HEK293 (cell line): ENCODE results near the gene TRIM66.
A peak's percentile ranks its signal among the peaks of the same experiment; 100 is the strongest.

Experiments used
- CTCF ChIA-PET: fragments of 350-600 bp; formaldehyde crosslinking; extraction: SDS; loops from one replicate; lab custom pipeline; 2021; ENCODE audit warnings: antibody characterized with exemption; lab: Yijun Ruan, JAX
- POLR2A ChIA-PET: fragments of 300-600 bp; formaldehyde crosslinking; extraction: SDS; loops from one replicate; lab custom pipeline; 2020; ENCODE audit warnings: antibody characterized with exemption, inconsistent platforms; lab: Yijun Ruan, JAX
- H3K27ac ChIP-seq: fragments of 200-500 bp; sonication (Bioruptor generic); 2 replicates; pipeline ENCODE4 v1.5.1; 2014; ENCODE audit warnings: low read depth, low read length, control low read depth, inconsistent platforms; ENCODE audit errors: extremely low read depth
- H3K36me3 ChIP-seq, 2 experiments: fragments of 200-500 bp in 1 of 2; sonication (Bioruptor generic) in 1 of 2; 1 replicate in 1 of 2; 2 replicates in 1 of 2; pipeline ENCODE4 v1.5.1; 2014 to 2017; ENCODE audit warnings: inconsistent platforms in 2 of 2, low read length in 2 of 2; ENCODE audit not compliant: control insufficient read depth in 2 of 2, insufficient read depth in 1 of 2
- H3K4me1 ChIP-seq: fragments of 200-500 bp; sonication (Bioruptor generic); 2 replicates; pipeline ENCODE4 v1.5.1; 2014; ENCODE audit warnings: mild to moderate bottlenecking, low read length, inconsistent platforms; ENCODE audit not compliant: control insufficient read depth, insufficient read depth
- H3K4me3 ChIP-seq: 2 replicates; pipeline ENCODE4 v1.5.1; 2011; ENCODE audit warnings: low read depth, mild to moderate bottlenecking, control low read depth, low read length, moderate library complexity
- H3K9me3 ChIP-seq: fragments of 200-500 bp; sonication (Bioruptor generic); 2 replicates; pipeline ENCODE4 v1.5.1; 2014; ENCODE audit warnings: low read depth, low read length, inconsistent platforms; ENCODE audit not compliant: control insufficient read depth, insufficient read depth
- KLF17 ChIP-seq: fragments of 450-650 bp; formaldehyde crosslinking; IDR thresholded peaks from 2 replicates; pipeline ENCODE4 v1.5.1; 2016; ENCODE audit warnings: missing biosample characterization, missing genetic modification characterization
- SCRT1 ChIP-seq: fragments of 450-650 bp; formaldehyde crosslinking; IDR thresholded peaks from 2 replicates; pipeline ENCODE4 v1.5.1; 2016; ENCODE audit warnings: missing biosample characterization, missing genetic modification characterization, borderline replicate concordance
- SP2 ChIP-seq: fragments of 450-650 bp; formaldehyde crosslinking; IDR thresholded peaks from 2 replicates; pipeline ENCODE4 v1.5.1; 2016; ENCODE audit warnings: missing biosample characterization, missing genetic modification characterization
- WT1 ChIP-seq: fragments of 450-650 bp; formaldehyde crosslinking; IDR thresholded peaks from 2 replicates; pipeline ENCODE4 v1.5.1; 2016; ENCODE audit warnings: missing biosample characterization, missing genetic modification characterization
- ZBTB1 ChIP-seq: fragments of 450-650 bp; formaldehyde crosslinking; IDR thresholded peaks from 2 replicates; pipeline ENCODE4 v1.5.1; 2016; ENCODE audit warnings: missing biosample characterization, missing genetic modification characterization
- ZIC2 ChIP-seq: fragments of 450-650 bp; formaldehyde crosslinking; IDR thresholded peaks from 2 replicates; pipeline ENCODE4 v1.5.1; 2016; ENCODE audit warnings: missing biosample characterization, missing genetic modification characterization
- ZNF175 ChIP-seq: fragments of 450-650 bp; formaldehyde crosslinking; IDR thresholded peaks from 2 replicates; pipeline ENCODE4 v1.5.1; 2016; ENCODE audit warnings: missing biosample characterization, missing genetic modification characterization
- ZNF19 ChIP-seq: fragments of 450-650 bp; formaldehyde crosslinking; IDR thresholded peaks from 2 replicates; pipeline ENCODE4; 2016; ENCODE audit warnings: missing biosample characterization, missing genetic modification characterization, low read depth
- ZNF2 ChIP-seq: fragments of 450-650 bp; formaldehyde crosslinking; IDR thresholded peaks from 2 replicates; pipeline ENCODE4 v1.5.1; 2016; ENCODE audit warnings: missing biosample characterization, missing genetic modification characterization
- ZNF248 ChIP-seq: fragments of 450-650 bp; formaldehyde crosslinking; IDR thresholded peaks from 2 replicates; pipeline ENCODE4 v1.5.1; 2017; ENCODE audit warnings: missing biosample characterization, missing genetic modification characterization
- ZNF311 ChIP-seq: fragments of 450-650 bp; formaldehyde crosslinking; IDR thresholded peaks from 2 replicates; pipeline ENCODE4 v1.5.1; 2017; ENCODE audit warnings: missing biosample characterization, missing genetic modification characterization, borderline replicate concordance
- ZNF416 ChIP-seq: fragments of 450-650 bp; formaldehyde crosslinking; IDR thresholded peaks from 2 replicates; pipeline ENCODE4 v1.5.1; 2016; ENCODE audit warnings: missing biosample characterization, missing genetic modification characterization
- ZNF423 ChIP-seq: fragments of 450-650 bp; formaldehyde crosslinking; IDR thresholded peaks from 2 replicates; pipeline ENCODE4 v1.5.1; 2016; ENCODE audit warnings: missing biosample characterization, missing genetic modification characterization
- ZNF549 ChIP-seq: fragments of 450-650 bp; IDR thresholded peaks from 2 replicates; pipeline ENCODE4 v1.5.1; 2018; ENCODE audit warnings: missing biosample characterization, missing genetic modification characterization, mild to moderate bottlenecking, inconsistent platforms, moderate library complexity
- ZNF558 ChIP-seq: fragments of 450-650 bp; formaldehyde crosslinking; IDR thresholded peaks from 2 replicates; pipeline ENCODE4 v1.5.1; 2016; ENCODE audit warnings: missing biosample characterization, missing genetic modification characterization
- ZNF580 ChIP-seq: fragments of 450-650 bp; formaldehyde crosslinking; IDR thresholded peaks from 2 replicates; pipeline ENCODE4 v1.5.1; 2016; ENCODE audit warnings: missing biosample characterization, missing genetic modification characterization
- TF ChIP-seq, protein P1 (sequence below): fragments of 450-650 bp; formaldehyde crosslinking; IDR thresholded peaks from 2 replicates; pipeline ENCODE4 v1.5.1; 2016; ENCODE audit warnings: missing biosample characterization, missing genetic modification characterization
- TF ChIP-seq, protein P2 (sequence below): fragments of 450-650 bp; formaldehyde crosslinking; IDR thresholded peaks from 2 replicates; pipeline ENCODE4 v1.5.1; 2016; ENCODE audit warnings: missing biosample characterization, missing genetic modification characterization, low read depth
- TF ChIP-seq, protein P3 (sequence below): fragments of 450-650 bp; formaldehyde crosslinking; IDR thresholded peaks from 2 replicates; pipeline ENCODE4 v1.5.1; 2016; ENCODE audit warnings: missing biosample characterization, missing genetic modification characterization
- TF ChIP-seq, protein P4 (sequence below): fragments of 450-650 bp; formaldehyde crosslinking; IDR thresholded peaks from 2 replicates; pipeline ENCODE4 v1.5.1; 2017; ENCODE audit warnings: missing biosample characterization, missing genetic modification characterization

TRIM66 gene

DNA sequence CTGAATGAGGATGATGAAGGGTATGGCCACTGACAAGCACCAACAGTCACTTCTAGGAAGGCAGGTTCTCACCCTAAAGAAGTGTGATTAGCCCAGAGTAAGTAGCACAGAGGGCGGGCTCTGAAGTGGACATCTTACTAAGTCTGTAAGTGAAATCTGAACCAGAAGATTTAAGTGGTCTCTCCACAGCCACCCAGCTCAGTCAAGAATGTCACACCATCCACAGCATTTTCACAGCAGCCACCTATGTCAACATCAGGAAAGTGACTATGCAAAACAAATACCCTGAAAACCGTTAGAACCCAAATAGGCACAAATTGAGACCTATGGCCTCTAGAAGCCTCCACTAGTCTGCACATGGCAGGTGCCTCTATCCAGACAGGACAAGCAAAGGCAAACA lies 65.4 kb downstream of the TRIM66 start:
- Histone ChIP-seq H3K4me1 (no peaks in the 10 kb centered on the region), H3K9me3 (no peaks in the 10 kb centered on the region), H3K27ac (no peak overlapping the region), H3K4me3 (no peak overlapping the region), H3K36me3 (peaks cover 0 to 57% of the 10 kb centered on the region in 2 experiments; a peak in 1 of 3 replicates)
- CTCF ChIA-PET, result no interaction called here
- POLR2A ChIA-PET, result no interaction called here
- TF ChIP-seq ZNF580 (tag by site-specific recombination) (no peak), ZBTB1 (tag by site-specific recombination) (no peak)

DNA sequence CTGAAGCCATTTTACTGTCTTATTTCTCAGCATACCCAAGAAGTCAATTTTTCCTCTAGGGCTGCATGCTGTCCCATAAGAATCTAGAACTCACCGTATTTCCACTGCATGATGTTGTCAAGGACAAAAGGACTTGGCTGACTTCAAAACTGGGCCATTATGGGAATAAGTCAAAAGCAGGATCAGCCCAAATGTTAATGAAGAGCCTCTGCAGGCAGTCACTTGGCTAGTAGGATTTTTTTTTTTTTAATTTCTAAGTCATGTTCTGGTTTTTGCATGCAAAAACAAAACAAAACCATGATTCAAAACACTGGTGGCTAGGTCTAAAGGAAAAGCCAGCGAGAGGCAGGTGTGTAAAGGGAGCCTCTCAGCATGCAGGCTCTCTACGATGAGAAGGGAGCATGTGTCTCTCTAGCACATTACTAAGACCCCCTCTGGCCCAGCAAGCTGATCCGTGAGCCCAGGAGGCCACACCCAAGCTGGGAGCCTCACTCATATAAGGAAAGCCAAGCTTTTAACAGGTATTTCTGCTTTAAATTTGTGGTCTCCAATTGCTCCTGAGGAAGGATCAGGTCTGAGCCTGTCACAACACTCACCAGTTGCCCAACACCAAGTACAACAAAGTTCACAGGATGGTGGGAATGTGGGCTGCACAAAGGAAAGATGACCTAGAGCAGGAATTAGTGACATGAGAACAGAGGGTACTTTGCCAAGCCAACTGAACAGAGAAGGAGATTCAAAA lies 67.0 kb downstream of the TRIM66 start:
- TF ChIP-seq, protein P1, sequence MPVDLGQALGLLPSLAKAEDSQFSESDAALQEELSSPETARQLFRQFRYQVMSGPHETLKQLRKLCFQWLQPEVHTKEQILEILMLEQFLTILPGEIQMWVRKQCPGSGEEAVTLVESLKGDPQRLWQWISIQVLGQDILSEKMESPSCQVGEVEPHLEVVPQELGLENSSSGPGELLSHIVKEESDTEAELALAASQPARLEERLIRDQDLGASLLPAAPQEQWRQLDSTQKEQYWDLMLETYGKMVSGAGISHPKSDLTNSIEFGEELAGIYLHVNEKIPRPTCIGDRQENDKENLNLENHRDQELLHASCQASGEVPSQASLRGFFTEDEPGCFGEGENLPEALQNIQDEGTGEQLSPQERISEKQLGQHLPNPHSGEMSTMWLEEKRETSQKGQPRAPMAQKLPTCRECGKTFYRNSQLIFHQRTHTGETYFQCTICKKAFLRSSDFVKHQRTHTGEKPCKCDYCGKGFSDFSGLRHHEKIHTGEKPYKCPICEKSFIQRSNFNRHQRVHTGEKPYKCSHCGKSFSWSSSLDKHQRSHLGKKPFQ (tag by site-specific recombination), result no peak
- no peak for TF ChIP-seq ZNF549 (tag by site-specific recombination)
- TF ChIP-seq SP2, result no peak
- TF ChIP-seq ZIC2 (tag by site-specific recombination), result 0 out of 2 replicates have a peak, but pooled peaks have one; percentile 8
- no peak for TF ChIP-seq ZNF248 (tag by site-specific recombination)
- TF ChIP-seq KLF17, result no peak
- TF ChIP-seq ZNF19, result no peak
- TF ChIP-seq ZNF416 (tag by site-specific recombination), result no peak
- TF ChIP-seq ZNF2 (tag by site-specific recombination), result no peak
- Histone ChIP-seq H3K27ac (no peak overlapping the region), H3K36me3 (peaks cover 0 to 45% of the 10 kb centered on the region in 2 experiments; a peak in 1 of 3 replicates), H3K4me1 (no peaks in the 10 kb centered on the region), H3K4me3 (no peak overlapping the region), H3K9me3 (no peaks in the 10 kb centered on the region)
- ChIA-PET CTCF (interaction anchor here (0.6 kb wide), 1 partner anchor 26 kb away, joined by 3 read pairs; no protein-coding TSS in a partner anchor), POLR2A (no interaction called here)

- Histone ChIP-seq H3K4me1 (no peaks in the 10 kb centered on the region), H3K36me3 (peaks cover 0 to 35% of the 10 kb centered on the region in 2 experiments; a peak in 1 of 3 replicates), H3K9me3 (no peaks in the 10 kb centered on the region), H3K4me3 (no peak overlapping the region), H3K27ac (no peak overlapping the region)
- POLR2A ChIA-PET, result no interaction called here
- CTCF ChIA-PET, result interaction anchor here (1.5 kb wide), 1 partner anchor 351 kb away, joined by 3 read pairs; the partner anchor contains the start of gene LMO1
- no peak for TF ChIP-seq WT1
- TF ChIP-seq ZNF19, result no peak
- no peak for TF ChIP-seq ZNF423 (tag by site-specific recombination)
- TF ChIP-seq ZNF558 (tag by site-specific recombination), result no peak
- TF ChIP-seq ZNF175 (tag by site-specific recombination), result no peak
- TF ChIP-seq, protein P2, sequence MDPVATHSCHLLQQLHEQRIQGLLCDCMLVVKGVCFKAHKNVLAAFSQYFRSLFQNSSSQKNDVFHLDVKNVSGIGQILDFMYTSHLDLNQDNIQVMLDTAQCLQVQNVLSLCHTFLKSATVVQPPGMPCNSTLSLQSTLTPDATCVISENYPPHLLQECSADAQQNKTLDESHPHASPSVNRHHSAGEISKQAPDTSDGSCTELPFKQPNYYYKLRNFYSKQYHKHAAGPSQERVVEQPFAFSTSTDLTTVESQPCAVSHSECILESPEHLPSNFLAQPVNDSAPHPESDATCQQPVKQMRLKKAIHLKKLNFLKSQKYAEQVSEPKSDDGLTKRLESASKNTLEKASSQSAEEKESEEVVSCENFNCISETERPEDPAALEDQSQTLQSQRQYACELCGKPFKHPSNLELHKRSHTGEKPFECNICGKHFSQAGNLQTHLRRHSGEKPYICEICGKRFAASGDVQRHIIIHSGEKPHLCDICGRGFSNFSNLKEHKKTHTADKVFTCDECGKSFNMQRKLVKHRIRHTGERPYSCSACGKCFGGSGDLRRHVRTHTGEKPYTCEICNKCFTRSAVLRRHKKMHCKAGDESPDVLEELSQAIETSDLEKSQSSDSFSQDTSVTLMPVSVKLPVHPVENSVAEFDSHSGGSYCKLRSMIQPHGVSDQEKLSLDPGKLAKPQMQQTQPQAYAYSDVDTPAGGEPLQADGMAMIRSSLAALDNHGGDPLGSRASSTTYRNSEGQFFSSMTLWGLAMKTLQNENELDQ, result no peak
- no peak for TF ChIP-seq SCRT1 (tag by site-specific recombination)
- no peak for TF ChIP-seq ZNF311 (tag by site-specific recombination)
- TF ChIP-seq, protein P3, sequence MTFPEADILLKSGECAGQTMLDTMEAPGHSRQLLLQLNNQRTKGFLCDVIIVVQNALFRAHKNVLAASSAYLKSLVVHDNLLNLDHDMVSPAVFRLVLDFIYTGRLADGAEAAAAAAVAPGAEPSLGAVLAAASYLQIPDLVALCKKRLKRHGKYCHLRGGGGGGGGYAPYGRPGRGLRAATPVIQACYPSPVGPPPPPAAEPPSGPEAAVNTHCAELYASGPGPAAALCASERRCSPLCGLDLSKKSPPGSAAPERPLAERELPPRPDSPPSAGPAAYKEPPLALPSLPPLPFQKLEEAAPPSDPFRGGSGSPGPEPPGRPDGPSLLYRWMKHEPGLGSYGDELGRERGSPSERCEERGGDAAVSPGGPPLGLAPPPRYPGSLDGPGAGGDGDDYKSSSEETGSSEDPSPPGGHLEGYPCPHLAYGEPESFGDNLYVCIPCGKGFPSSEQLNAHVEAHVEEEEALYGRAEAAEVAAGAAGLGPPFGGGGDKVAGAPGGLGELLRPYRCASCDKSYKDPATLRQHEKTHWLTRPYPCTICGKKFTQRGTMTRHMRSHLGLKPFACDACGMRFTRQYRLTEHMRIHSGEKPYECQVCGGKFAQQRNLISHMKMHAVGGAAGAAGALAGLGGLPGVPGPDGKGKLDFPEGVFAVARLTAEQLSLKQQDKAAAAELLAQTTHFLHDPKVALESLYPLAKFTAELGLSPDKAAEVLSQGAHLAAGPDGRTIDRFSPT (tag by site-specific recombination), result no peak
- TF ChIP-seq, protein P4, sequence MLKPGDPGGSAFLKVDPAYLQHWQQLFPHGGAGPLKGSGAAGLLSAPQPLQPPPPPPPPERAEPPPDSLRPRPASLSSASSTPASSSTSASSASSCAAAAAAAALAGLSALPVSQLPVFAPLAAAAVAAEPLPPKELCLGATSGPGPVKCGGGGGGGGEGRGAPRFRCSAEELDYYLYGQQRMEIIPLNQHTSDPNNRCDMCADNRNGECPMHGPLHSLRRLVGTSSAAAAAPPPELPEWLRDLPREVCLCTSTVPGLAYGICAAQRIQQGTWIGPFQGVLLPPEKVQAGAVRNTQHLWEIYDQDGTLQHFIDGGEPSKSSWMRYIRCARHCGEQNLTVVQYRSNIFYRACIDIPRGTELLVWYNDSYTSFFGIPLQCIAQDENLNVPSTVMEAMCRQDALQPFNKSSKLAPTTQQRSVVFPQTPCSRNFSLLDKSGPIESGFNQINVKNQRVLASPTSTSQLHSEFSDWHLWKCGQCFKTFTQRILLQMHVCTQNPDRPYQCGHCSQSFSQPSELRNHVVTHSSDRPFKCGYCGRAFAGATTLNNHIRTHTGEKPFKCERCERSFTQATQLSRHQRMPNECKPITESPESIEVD (tag by site-specific recombination), result no peak
These were observed 68.0 kb downstream of the TRIM66 start for GRCh38 chr11:8614497-8614896.
